ENCODE data around the gene CSTA.
"Not testable (repeated sequence)": the region's sequence is repeated elsewhere in the genome, so short reads cannot be mapped to it uniquely, and the experiment has no call there.

CSTA gene

GRCh38 chr3:122322095-122323075 lies 2.7 kb upstream of the CSTA start:
- DNase-seq = no peak

GRCh38 chr3:122325769-122326168 lies 721 bp downstream of the CSTA start:
- no peak for DNase-seq

- no peak for DNase-seq
Measured at GRCh38 chr3:122331886-122332285, 6.8 kb downstream of the CSTA start.

GRCh38 chr3:122332551-122332950 lies 7.5 kb downstream of the CSTA start:
- no peak for DNase-seq

GRCh38 chr3:122342803-122343202 lies 17.8 kb downstream of the CSTA start:
- no peak for DNase-seq

GRCh38 chr3:122343654-122344053 lies 18.6 kb downstream of the CSTA start:
- DNase-seq = no peak

GRCh38 chr3:122349171-122349570 lies 24.1 kb downstream of the CSTA start:
- no peak for DNase-seq

GRCh38 chr3:122350814-122351418 lies 25.9 kb downstream of the CSTA start:
- no peak for DNase-seq

GRCh38 chr3:122351612-122352011 lies 26.6 kb downstream of the CSTA start:
- DNase-seq = no peak

GRCh38 chr3:122353215-122353614 lies 28.2 kb downstream of the CSTA start:
- no peak for DNase-seq

- no peak for DNase-seq
Measured at GRCh38 chr3:122353893-122354401, 28.9 kb downstream of the CSTA start.

GRCh38 chr3:122355612-122356011 lies 30.6 kb downstream of the CSTA start:
- DNase-seq = no peak

GRCh38 chr3:122356402-122356801 lies 31.4 kb downstream of the CSTA start:
- no peak for DNase-seq

GRCh38 chr3:122357828-122358702 lies 33.0 kb downstream of the CSTA start:
- DNase-seq = no peak

GRCh38 chr3:122358703-122359032 lies 33.6 kb downstream of the CSTA start:
- no peak for DNase-seq

- DNase-seq = no peak
Measured at GRCh38 chr3:122362026-122362425, 37.0 kb downstream of the CSTA start.

GRCh38 chr3:122364490-122364889 lies 39.4 kb downstream of the CSTA start:
- DNase-seq = no peak

GRCh38 chr3:122365073-122365472 lies 40.0 kb downstream of the CSTA start:
- DNase-seq = no peak

GRCh38 chr3:122365582-122366378 lies 40.7 kb downstream of the CSTA start:
- not testable (repeated sequence) for DNase-seq

GRCh38 chr3:122366379-122366749 lies 41.3 kb downstream of the CSTA start:
- no peak for DNase-seq

- no peak for DNase-seq
Measured at GRCh38 chr3:122374034-122374433, 49.0 kb downstream of the CSTA start.

- no peak for DNase-seq
Measured at GRCh38 chr3:122377975-122378374, 52.9 kb downstream of the CSTA start.

Measured in KG1 (cell line).